Skin of body (tissue), 3 donors: Measurements from ENCODE around the gene PHETA1. TPM values are rescaled to one million over a fixed set of nuclear protein-coding genes. Genes with fewer than 3 reads are reported as not detected.

ENCODE experiments used
- DNase-seq: peaks from one replicate; lab custom pipeline; 2025; lab: John Stamatoyannopoulos, UW
- small RNA-seq: library from RNA; depleted of rRNA; stranded (forward); fragments of <200 nt; gene quantifications from one replicate; pipeline ENCODE3, GENCODE V24; 2014; ENCODE audit warnings: low replicate concordance
- total RNA-seq: library from RNA; depleted of rRNA; stranded (reverse); fragments of >200 nt; gene quantifications from one replicate; pipeline ENCODE4 v1.2.3, GENCODE V29; 2014

Gene PHETA1
- total RNA-seq, 1 donor from 2014 or later: 2.9 TPM

GRCh38 chr12:111327474-111327873 is 41.4 kb downstream of the PHETA1 start:
- no peak for DNase-seq

GRCh38 chr12:111322336-111323250 is 46.3 kb downstream of the PHETA1 start:
- no peak for DNase-seq

GRCh38 chr12:111321317-111321716 is 47.6 kb downstream of the PHETA1 start:
- DNase-seq: no peak

GRCh38 chr12:111320258-111321050 is 48.4 kb downstream of the PHETA1 start:
- DNase-seq: no peak

- no peak for DNase-seq
These were observed 49.2 kb downstream of the PHETA1 start for GRCh38 chr12:111319600-111320257.

GRCh38 chr12:111318450-111318849 is 50.4 kb downstream of the PHETA1 start:
- DNase-seq: no peak

GRCh38 chr12:111316671-111317070 is 52.2 kb downstream of the PHETA1 start:
- DNase-seq: no peak

- peak; percentile 3 for DNase-seq
These were observed 53.8 kb downstream of the PHETA1 start for GRCh38 chr12:111314953-111315539.

- peak; percentile 8 for DNase-seq
These were observed 55.0 kb downstream of the PHETA1 start for GRCh38 chr12:111313833-111314259.

GRCh38 chr12:111312708-111313107 is 56.2 kb downstream of the PHETA1 start:
- no peak for DNase-seq

- no peak for DNase-seq
These were observed 56.9 kb downstream of the PHETA1 start for GRCh38 chr12:111312016-111312415.

- DNase-seq: no peak
These were observed 57.9 kb downstream of the PHETA1 start for GRCh38 chr12:111311011-111311410.

Small RNAs within 50 kb of the gene (small RNA-seq; reads per million reads assigned to genes)
- gene RNA5SP373: not detected

Other genes with a start within 250 kb of the PHETA1 start
- 7.6 TPM for gene SH2B3, start 36.8 kb upstream of the PHETA1 start, total RNA-seq
- 49.1 TPM for gene ATXN2, start 230.2 kb upstream of the PHETA1 start, total RNA-seq